PC-9 (cell line): ENCODE measurements around the gene C13orf42.

Experiments
- EZH2 ChIP-seq: fragments of 200-600 bp; sonication (generic); IDR thresholded peaks from 2 replicates; pipeline ENCODE4 v1.8.0; 2017; ENCODE audit warnings: antibody characterized with exemption, low read depth
- TF ChIP-seq, protein P1 (sequence below): fragments of 200-600 bp; sonication (generic); conservative IDR thresholded peaks from 2 replicates; pipeline ENCODE4 v1.6.1; 2017; ENCODE audit warnings: mixed run types, antibody characterized with exemption, mild to moderate bottlenecking, moderate library complexity

DNA sequence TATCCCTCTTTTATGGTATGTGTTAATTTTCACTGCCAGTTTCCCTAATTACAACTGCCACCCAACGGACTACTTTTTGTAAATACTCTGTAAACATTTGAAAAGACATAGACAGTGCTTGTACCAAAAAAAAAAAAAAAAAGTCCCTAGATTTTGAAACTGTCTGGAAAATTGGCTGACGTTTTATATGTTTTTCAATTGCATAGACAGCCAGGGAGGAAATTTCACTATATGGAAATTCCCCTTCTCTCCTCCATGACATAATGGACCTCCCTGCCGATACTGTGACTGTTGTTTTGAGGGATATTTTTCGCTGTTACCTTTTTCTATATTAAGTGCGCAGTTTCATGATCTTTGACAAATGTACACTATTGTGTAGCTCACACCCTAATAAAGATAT is 43.4 kb downstream of the C13orf42 start:
- TF ChIP-seq, protein P1, sequence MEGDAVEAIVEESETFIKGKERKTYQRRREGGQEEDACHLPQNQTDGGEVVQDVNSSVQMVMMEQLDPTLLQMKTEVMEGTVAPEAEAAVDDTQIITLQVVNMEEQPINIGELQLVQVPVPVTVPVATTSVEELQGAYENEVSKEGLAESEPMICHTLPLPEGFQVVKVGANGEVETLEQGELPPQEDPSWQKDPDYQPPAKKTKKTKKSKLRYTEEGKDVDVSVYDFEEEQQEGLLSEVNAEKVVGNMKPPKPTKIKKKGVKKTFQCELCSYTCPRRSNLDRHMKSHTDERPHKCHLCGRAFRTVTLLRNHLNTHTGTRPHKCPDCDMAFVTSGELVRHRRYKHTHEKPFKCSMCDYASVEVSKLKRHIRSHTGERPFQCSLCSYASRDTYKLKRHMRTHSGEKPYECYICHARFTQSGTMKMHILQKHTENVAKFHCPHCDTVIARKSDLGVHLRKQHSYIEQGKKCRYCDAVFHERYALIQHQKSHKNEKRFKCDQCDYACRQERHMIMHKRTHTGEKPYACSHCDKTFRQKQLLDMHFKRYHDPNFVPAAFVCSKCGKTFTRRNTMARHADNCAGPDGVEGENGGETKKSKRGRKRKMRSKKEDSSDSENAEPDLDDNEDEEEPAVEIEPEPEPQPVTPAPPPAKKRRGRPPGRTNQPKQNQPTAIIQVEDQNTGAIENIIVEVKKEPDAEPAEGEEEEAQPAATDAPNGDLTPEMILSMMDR, result no peak
- TF ChIP-seq EZH2, result no peak
